WI38 (cell line): ENCODE results near the gene TP63.
"Not testable (repeated sequence)": the region's sequence is repeated elsewhere in the genome, so short reads cannot be mapped to it uniquely, and the experiment has no call there.

Experiments
- H3K4me3 ChIP-seq: 2 replicates; pipeline ENCODE4 v1.5.1; 2011; ENCODE audit warnings: low read depth, mild to moderate bottlenecking, control low read depth, low read length
- CTCF ChIP-seq: IDR thresholded peaks from 2 replicates; pipeline ENCODE4 v1.5.1; 2012; ENCODE audit warnings: low read depth, mild to moderate bottlenecking, control low read depth, low read length

Gene TP63

GRCh38 chr3:189659571-189659970 is 28.4 kb downstream of the TP63 start:
- no peak for TF ChIP-seq CTCF
- H3K4me3 ChIP-seq = no peak overlapping the region

- no peak for TF ChIP-seq CTCF
- H3K4me3 ChIP-seq = no peak overlapping the region
Measured at GRCh38 chr3:189664311-189664710, 33.1 kb downstream of the TP63 start.

GRCh38 chr3:189672346-189672745 is 41.2 kb downstream of the TP63 start:
- H3K4me3 ChIP-seq = not testable (repeated sequence)

DNA sequence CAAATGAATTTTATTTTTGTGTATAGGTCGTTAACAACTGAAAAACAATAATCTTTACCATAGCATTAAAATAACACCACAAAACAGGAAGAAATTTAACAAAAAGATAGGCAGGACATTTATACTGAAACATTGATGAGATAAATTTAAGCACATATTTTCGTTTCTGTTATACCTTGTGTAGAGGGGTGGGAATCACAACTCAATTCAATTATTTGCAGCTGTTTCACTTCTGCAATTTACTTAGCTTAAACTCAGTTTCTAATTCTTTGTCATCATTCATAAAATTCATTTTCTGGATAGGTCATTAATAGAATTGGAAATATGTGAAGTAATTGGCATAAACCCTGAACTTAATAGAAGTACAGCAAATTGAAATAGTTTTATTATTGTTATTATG is 42.3 kb downstream of the TP63 start:
- TF ChIP-seq CTCF = no peak
- no peak overlapping the region for H3K4me3 ChIP-seq

DNA sequence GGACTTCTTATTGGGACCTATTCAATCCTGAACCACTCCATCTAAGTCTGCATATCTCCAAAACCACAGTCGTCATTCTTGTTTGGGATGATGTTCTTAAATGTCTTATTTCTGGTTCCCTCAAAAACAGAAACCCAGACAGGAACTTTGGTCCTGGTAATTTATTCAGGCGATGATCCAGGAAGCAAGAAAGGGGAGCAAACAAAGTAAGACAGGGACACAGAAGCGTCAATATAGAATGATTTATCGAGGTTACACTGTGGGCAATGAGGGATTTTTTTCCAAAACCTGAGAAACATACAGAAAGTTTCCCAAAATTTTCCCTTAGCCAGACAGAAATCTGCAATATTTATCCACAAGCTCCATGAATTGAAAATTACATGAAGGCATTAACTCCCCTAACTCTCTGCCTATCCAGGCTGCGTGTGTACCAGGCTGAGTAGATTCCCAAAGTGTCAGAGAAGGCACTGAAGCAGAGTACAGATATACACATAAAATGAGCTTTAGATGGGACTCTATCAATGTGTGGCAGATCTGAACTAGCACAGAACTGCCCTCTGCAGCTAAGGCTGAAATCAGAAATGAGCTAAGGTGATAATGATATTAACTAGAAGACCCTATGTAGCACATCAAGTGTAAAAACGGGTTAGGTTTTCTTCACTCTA is 43.2 kb downstream of the TP63 start:
- no peak overlapping the region for H3K4me3 ChIP-seq
- no peak for TF ChIP-seq CTCF

DNA sequence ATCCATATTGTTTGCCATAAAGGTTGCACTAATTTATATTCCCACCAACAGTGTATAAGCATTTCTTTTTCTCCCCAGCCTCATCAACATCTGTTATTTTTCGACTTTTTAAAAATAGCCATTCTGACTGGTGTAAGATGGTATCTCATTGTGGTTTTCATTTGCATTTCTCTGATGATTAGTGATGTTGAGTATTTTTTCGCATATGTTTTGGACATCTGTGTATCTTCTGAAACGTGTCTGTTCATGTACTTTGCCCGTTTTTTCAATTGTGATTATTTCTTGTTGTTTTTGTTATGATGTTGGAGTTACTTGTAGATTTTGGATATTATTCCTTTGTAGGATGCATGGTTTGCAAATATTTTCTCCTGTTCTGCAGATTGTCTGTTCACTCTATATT is 46.5 kb downstream of the TP63 start:
- H3K4me3 ChIP-seq = no peak overlapping the region
- no peak for TF ChIP-seq CTCF

DNA sequence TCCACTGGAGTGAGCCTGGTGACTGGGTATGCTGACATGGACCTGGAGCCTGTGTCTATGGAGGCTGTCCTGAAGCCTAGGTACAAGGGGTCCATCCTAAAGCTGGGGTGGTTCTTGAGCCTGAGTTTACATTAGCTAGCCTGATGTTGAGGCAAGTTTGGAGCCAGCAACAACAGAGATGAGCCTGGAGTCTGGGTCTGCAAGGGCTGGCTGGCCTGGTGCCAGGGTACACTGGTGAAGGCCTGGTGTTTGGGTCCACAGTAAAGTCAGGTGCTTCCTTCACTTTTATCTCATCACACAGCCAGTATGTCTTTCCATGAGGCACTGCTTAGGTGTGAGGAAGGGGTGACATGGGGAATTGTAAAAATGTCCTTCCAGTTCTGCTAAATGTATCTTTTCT is 49.5 kb downstream of the TP63 start:
- TF ChIP-seq CTCF = no peak
- no peak overlapping the region for H3K4me3 ChIP-seq
